GM12891 (cell line): ENCODE data around the gene MICAL3.

Experiments
- DNase-seq: peaks from one replicate; pipeline ENCODE4 v3.0.0; 2011; ENCODE audit warnings: low spot score; ENCODE audit not compliant: insufficient read length
- FAIRE-seq: peaks from 2 replicates; lab custom pipeline; 2011; peaks lifted over from hg19 to GRCh38; lab: Jason Lieb, UNC
- PAX5 ChIP-seq: IDR thresholded peaks from 2 replicates; pipeline ENCODE4 v1.6.1; 2011; ENCODE audit warnings: low read length, moderate library complexity, mild to moderate bottlenecking; ENCODE audit not compliant: insufficient read depth, severe bottlenecking
- POLR2A ChIP-seq: IDR thresholded peaks from 2 replicates; pipeline ENCODE4 v1.6.1; 2011; ENCODE audit warnings: low read depth, low read length, control low read depth
- POLR2AphosphoS5 ChIP-seq: IDR thresholded peaks from 2 replicates; pipeline ENCODE4 v1.6.1; 2011; ENCODE audit warnings: low read depth, low read length, control low read depth
- POU2F2 ChIP-seq: IDR thresholded peaks from 2 replicates; pipeline ENCODE4 v1.6.1; 2011; ENCODE audit warnings: low read depth, mild to moderate bottlenecking, control low read depth, low read length, moderate library complexity
- SPI1 ChIP-seq: IDR thresholded peaks from 2 replicates; pipeline ENCODE4 v1.6.1; 2011; ENCODE audit warnings: low read depth, low read length, control low read depth
- TAF1 ChIP-seq: IDR thresholded peaks from 2 replicates; pipeline ENCODE4 v1.6.1; 2011; ENCODE audit warnings: low read depth, low read length, control low read depth

MICAL3 gene

GRCh38 chr22:17864398-17865182 lies 159.8 kb downstream of the MICAL3 start:
- DNase-seq (no peak), FAIRE-seq (no peak)
- TF ChIP-seq POLR2AphosphoS5 = no peak
- TF ChIP-seq PAX5 = no peak
- TF ChIP-seq TAF1 = no peak
- no peak for TF ChIP-seq POU2F2
- TF ChIP-seq SPI1 = no peak
- TF ChIP-seq POLR2A = no peak

DNA sequence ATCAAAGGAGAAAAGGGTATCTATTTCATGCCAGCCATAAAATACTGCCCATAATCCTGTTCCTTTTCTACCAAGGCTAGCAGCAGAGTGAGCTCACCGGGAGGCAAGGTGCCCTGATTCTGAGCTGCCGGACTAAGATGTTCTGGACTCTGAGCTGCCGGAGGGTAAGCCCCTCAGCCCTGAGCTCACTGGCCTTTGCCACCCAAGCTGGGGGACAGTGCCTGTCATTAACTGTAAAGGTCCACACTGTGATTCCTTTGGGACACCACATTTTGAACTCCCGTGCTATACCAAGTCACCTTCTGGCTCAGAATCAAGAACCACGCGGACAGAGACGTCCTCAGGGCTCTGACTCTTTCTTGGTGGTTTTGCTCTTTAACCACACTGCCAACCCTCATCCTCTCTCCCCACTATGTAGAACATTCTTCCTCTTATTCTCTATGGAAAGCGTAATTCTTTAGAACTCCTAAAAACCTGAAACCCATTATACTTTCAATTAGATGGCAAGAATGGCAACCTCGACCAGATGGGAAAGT lies 161.6 kb downstream of the MICAL3 start:
- FAIRE-seq (no peak), DNase-seq (no peak)
- TF ChIP-seq TAF1 = no peak
- no peak for TF ChIP-seq POLR2AphosphoS5
- no peak for TF ChIP-seq PAX5
- no peak for TF ChIP-seq POLR2A
- no peak for TF ChIP-seq SPI1
- no peak for TF ChIP-seq POU2F2

- TF ChIP-seq TAF1 (no peak), POU2F2 (no peak), SPI1 (no peak), PAX5 (no peak), POLR2A (no peak), POLR2AphosphoS5 (no peak)
- FAIRE-seq (no peak), DNase-seq (no peak)
Observed at GRCh38 chr22:17861909-17862308, 162.5 kb downstream of the MICAL3 start.

GRCh38 chr22:17860220-17860965 lies 164.0 kb downstream of the MICAL3 start:
- no peak for TF ChIP-seq PAX5
- no peak for TF ChIP-seq POLR2AphosphoS5
- TF ChIP-seq TAF1 = no peak
- no peak for DNase-seq
- no peak for FAIRE-seq

DNA sequence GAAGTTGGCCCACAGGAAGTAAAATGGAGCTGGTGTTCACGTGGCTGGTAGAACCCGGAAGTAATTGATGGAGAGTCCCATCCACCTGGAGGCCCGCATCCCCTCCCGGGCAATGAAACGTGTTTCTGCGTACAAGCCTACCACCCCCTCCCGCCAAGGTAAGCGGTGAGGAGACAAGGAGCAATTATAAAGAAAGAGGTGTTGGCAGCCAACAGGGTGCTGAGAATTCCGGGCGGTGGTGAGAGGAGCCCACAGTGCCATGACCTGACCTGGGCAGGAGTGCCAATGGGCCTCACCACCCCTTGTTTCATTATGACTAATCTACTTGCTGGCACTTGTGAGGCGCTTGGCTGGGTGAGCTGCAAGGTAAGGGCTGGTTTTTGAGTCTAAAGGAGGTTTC lies 166.3 kb downstream of the MICAL3 start:
- DNase-seq = no peak
- no peak for TF ChIP-seq TAF1
- no peak for TF ChIP-seq PAX5
- no peak for TF ChIP-seq POU2F2
- TF ChIP-seq POLR2A = no peak
- TF ChIP-seq SPI1 = no peak
- TF ChIP-seq POLR2AphosphoS5 = no peak
- FAIRE-seq = no peak

DNA sequence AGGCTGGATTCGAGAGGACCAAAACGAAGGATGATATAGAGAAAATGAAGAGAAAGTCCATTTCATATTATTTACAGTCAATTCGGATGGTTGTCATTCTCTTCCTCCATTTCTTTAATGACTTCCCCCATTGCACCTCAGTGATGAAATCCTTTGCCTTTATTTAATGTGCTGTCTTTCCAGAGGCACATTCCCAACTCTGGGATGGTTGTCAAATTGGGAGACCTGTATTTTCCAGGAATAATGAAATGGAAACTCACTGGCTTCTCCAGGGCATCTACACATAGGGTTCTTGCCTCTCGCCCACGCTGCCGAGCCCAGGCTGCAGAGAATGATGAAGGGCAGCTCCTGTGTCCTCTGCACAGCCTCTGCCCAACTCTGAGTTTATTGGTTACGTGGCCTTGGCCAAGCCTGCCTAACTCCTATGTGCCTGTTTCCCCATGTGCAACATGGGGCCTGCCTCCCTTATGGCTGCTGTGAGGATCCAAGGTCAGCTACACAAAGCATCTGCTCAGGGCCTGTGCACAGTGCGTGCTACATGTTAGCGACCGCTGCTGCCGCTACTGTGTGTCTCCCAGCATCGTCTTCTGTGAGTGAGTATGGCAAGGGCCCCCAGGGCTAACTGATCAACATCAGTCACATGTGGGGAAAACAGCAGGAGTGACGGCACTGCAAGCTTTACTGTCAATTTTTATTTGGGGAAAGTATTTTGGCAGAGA lies 168.6 kb downstream of the MICAL3 start:
- FAIRE-seq (no peak), DNase-seq (no peak)
- TF ChIP-seq PAX5 (no peak), TAF1 (no peak), POLR2AphosphoS5 (no peak), POLR2A (no peak), POU2F2 (no peak), SPI1 (no peak)

DNA sequence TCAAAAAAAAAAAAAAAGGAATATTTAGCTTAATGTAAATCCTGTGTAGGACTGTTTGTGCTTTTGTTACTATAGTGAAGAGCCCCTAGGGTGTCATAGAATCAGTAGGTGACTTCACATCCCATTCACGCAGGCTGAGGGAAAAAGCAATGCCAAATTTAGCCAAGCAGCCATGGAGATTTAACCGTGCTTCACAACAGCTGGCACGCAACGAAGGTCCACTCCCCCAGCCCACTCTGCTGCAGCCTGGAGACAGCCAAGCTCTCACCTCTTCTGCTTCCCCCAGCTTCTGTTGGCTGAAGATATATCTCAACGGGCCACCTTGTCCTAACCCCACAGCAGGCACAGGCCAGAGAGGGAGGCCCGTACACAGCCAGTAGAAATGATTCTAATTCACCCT lies 171.3 kb downstream of the MICAL3 start:
- no peak for FAIRE-seq
- no peak for DNase-seq

DNA sequence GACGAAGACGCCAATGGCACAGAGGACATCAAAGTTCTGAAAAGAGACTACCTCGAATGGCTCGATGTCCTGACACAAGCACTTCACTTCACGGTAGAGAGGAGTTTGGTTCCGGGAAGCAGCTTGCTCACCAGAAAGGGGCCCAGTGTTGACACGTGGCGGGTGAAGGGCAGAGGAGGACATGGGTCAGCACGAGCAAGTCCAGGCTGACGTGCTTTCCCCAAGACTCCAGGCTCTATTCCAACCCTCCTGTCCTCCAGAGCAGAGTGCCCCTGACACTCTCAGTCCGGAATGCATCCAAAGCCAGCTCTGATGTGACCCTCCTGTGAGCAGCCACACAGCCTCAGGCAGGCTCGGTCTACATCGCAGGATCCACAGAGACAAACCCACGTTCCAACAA lies 172.6 kb downstream of the MICAL3 start:
- DNase-seq (no peak), FAIRE-seq (no peak)
- no peak for TF ChIP-seq POLR2A
- no peak for TF ChIP-seq POLR2AphosphoS5
- TF ChIP-seq PAX5 = no peak

More for the DNA sequence above, 171.3 kb downstream of the MICAL3 start:
- TF ChIP-seq SPI1 (no peak), POLR2A (no peak), TAF1 (no peak), POLR2AphosphoS5 (no peak), POU2F2 (no peak), PAX5 (no peak)
